AG10803 (cell line): ENCODE data around the gene SPINT1.

Experiments used
- DNase-seq: peaks from one replicate; pipeline ENCODE4 v3.0.0; 2010; ENCODE audit warnings: low read depth
- H3K4me3 ChIP-seq: 2 replicates; pipeline ENCODE4 v1.5.1; 2011; ENCODE audit warnings: mild to moderate bottlenecking, low read length, control low read depth
- CTCF ChIP-seq: conservative IDR thresholded peaks from 2 replicates; pipeline ENCODE4 v1.5.1; 2011; ENCODE audit warnings: mild to moderate bottlenecking, low read length, control low read depth, inconsistent platforms

Gene SPINT1

GRCh38 chr15:40870716-40871115 is 26.9 kb downstream of the SPINT1 start:
- no peak overlapping the region for H3K4me3 ChIP-seq
- no peak for DNase-seq
- no peak for TF ChIP-seq CTCF

GRCh38 chr15:40871749-40872617 is 28.1 kb downstream of the SPINT1 start:
- DNase-seq, result no peak
- H3K4me3 ChIP-seq, result no peak overlapping the region
- no peak for TF ChIP-seq CTCF

- TF ChIP-seq CTCF, result no peak
Observed at GRCh38 chr15:40872791-40873693, 29.2 kb downstream of the SPINT1 start.

GRCh38 chr15:40873694-40874561 is 30.1 kb downstream of the SPINT1 start, which contains the start of gene RHOV:
RHOV (minus strand) TSS chr15:40874234; CDS start chr15:40874139, 95 bp downstream.
- H3K4me3 ChIP-seq, result peak within 1 kb of the TSS; percentile 48
- no peak; the same call in 1 of the 2 replicates for TF ChIP-seq CTCF
- DNase-seq, result peak; percentile 20

More at GRCh38 chr15:40872791-40873693, 29.2 kb downstream of the SPINT1 start:
- no peak overlapping the region; the same call in 1 of the 2 replicates for H3K4me3 ChIP-seq
- no peak for DNase-seq

- no peak for DNase-seq
- TF ChIP-seq CTCF, result no peak
- H3K4me3 ChIP-seq, result no peak overlapping the region
Observed at GRCh38 chr15:40875991-40876730, 32.3 kb downstream of the SPINT1 start.

GRCh38 chr15:40877694-40878093 is 33.8 kb downstream of the SPINT1 start:
- peak; percentile 32 for DNase-seq
- H3K4me3 ChIP-seq, result no peak overlapping the region
- no peak for TF ChIP-seq CTCF
